GM12874 (cell line): ENCODE data around the gene SPNS2.

Experiments
- CTCF ChIP-seq: IDR thresholded peaks from 2 replicates; pipeline ENCODE4 v1.5.1; 2011; ENCODE audit warnings: low read depth, mild to moderate bottlenecking, control low read depth, low read length, moderate library complexity; ENCODE audit not compliant: insufficient read depth

SPNS2 gene

GRCh38 chr17:4490109-4490591 is 8.5 kb upstream of the SPNS2 start:
- TF ChIP-seq CTCF, result no peak

GRCh38 chr17:4490637-4491061 is 8.0 kb upstream of the SPNS2 start:
- no peak for TF ChIP-seq CTCF

DNA sequence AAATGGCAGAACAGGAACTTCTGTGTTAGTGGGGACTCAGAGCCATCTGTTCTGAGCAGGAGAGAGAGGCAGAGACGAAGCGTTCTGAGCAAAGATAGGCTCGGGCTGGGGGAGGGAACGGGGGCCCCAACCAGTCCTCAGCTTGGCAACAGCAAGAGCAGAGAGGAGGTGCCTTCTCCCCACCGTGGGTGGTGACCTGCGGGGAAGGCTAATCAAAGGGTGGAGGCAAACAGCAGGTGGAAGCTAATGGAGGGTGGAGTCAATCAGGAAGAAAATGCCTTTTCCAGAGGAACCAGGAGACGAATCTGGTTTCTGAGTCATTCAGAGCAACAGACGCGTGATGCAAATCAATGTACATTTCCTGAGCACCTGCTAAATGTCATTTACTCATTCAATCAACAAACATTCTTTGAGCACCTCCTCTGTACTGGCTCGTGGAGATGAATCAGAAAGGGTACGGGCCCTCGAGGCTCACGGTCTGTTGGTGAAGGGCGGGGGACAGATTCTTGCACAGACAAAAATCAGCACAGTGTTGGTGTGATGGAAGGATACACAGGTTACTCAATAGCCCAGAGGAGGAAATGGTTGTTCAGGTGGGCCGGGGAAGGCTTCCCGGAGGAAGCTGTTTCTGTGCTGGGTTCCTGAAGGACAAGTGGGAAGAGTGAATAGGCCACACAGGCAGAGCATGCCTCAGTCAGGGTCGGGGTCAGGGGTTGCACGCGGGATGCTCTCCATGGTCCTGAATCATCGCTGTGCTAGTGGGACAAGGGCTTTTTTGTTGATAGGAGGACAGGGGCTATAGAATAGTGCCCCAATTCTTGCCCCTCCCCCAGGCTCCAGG is 5.7 kb upstream of the SPNS2 start:
- TF ChIP-seq CTCF, result no peak

DNA sequence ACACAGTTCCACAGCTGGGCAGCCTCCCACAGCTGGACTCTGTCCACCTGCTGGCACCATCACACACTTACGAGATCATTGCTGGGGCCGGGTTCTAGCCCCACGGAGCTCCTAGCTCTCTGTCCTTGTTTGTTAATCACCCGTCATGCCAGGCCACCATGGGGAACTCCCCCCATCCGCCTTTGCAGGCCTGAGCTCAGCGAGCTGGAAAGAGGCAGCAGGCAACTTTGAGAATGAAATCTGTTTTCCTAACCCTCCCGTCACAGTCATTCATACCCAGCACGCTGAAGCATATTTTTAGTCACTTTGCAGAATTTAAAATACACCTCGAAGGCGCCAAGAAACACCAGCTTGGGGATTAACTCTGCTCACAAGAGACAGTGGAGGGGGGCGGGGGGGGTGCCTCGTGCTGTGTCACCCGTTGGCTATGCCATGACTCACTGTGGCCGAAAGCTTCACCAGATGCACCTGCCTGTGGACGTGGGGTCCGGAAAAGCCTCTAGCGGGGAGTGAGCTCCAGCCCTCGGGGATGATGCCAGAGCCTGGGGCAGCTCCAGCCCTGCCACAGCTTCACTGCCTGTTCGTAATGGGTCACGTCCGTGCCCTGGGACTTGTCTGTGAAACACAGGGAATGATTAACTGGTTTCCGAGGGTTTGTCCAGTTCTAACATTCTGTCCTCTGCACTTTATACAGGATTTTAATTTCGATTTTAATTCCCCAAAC is 1.4 kb upstream of the SPNS2 start:
- no peak for TF ChIP-seq CTCF

DNA sequence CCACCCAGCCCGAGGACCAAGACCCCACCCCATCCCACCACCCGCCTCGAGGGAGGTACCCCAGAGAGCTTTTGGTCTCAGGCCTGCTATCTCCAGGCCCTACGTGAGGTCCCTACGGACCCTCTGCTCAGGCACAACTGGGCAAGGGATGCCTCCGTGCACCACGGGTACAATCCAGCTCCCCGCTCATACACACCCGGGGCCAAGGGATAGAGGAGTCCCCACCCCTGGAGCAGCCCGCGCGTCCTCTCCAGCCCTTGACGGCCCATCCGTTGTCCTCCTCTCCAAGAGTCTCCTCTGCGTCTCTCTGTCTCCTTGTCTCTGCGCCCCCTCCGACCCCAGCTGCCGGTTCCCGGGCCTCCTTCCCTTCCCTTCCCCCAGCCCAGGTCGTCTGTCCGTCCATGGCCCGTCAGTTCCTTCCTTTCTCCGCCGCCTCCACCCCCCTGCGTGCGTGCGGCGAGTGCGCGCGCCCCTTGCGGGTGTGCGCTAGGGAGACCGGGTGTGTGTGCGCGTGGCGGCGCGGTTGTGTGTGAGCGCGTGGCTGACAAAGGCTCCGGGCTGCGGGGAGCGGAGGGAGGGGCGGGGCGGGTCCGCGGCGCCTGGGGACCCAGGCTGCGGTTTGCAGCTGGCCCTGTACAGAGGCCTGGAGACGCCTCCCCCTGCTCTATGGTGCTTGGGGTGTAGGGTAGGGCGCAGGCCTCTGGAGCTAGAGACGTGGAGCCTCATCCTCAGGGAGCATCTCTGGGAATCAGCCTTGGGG is 930 bp downstream of the SPNS2 start:
- TF ChIP-seq CTCF, result no peak

DNA sequence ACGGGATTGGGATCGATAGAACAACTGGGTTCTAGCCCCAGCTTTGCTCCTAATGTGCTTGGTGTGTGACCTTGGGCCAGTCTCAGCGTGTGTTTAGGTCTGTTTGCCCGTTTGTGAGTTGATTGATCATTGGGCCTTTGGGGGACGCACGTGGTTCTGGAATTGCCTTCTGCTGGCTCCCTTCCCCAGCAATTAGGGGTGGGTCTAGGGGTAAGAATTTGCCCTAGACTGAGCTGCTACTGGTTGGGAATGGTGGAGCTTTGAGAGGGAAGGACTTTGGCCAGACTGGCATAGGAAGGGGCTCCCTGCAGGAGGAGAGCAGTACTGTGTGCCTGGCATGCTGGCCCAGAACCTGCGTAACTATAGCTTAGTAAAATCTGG is 1.5 kb downstream of the SPNS2 start:
- no peak for TF ChIP-seq CTCF
